GM11168 (cell line): Measurements from ENCODE around the gene FYN.
"Not testable (repeated sequence)": the region's sequence is repeated elsewhere in the genome, so short reads cannot be mapped to it uniquely, and the experiment has no call there.

Source experiments
- in situ Hi-C: fragments of 300-500 bp; cut with MboI; formaldehyde crosslinking; loops from one replicate; pipeline ENCODE4 v1.12.0; 2022; ENCODE audit warnings: low sequenced_read_pairs; ENCODE audit not compliant: unreplicated experiment

FYN gene

DNA sequence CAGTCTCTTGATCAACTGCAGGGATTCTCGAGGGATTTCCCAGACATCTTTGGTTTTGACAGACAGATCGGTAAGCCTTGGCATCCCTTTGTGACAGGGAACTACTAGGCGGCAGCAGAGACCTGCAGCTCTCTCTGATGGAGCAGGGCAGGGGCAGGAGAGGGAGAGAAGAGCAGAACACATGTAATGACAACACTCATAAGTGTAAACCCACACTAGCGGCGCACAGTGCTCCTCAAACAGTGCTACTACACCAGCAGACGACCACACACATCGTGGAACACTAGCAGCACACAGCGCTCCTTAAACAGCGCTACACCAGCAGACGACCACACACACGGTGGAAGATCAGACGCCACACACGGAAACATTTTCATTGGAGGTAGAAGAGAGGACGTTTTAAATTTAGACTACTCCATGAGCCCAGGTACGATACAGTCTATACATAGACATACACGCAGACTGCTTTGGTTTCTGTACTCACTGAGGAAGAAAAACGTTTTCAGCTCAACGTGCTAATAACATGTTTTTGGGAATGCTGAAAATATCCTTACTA lies 173.0 kb downstream of the FYN start:
- in situ Hi-C loops, result loop anchor here (5.0 kb wide), 1 partner anchor 302 kb away; no protein-coding TSS in a partner anchor

DNA sequence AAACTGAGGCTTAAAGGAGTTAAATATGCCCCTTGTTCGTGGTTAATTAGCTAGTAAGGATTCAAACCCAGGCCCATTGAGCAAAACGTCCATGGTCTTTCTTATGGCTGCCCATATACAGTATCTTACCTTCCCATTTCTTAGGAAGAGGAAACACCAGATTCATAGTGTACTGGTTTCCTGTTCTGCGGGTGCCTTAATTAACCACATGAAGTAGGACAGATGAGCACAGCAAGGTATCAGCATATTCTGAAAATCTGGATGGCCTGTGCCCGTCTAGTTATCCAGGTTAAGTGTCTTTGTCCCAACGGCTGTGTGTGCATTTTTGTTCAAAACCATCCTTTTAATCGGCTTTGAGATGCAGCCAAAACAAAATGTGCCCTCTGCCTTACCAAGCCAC lies 174.1 kb downstream of the FYN start:
- in situ Hi-C loops, result no loop called here

DNA sequence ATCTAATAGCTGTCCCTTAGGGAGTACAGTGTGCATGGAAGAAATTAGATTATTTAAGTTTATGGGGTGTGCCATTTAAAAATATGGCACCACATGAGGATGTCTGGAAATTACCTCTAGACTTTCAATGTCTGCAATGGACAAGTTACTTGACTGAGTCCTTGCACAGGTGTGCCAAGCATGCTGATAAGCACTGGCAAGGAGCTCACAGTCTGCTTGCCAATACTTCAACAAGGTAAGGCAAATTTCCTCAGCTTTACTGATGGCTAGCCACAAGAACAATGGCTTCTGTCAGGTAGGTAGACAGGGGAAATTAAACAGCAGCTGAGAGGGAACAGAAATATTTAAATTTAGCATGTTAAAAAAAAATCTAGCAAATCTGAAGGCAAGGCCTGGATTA lies 176.4 kb downstream of the FYN start:
- in situ Hi-C loops, result no loop called here

DNA sequence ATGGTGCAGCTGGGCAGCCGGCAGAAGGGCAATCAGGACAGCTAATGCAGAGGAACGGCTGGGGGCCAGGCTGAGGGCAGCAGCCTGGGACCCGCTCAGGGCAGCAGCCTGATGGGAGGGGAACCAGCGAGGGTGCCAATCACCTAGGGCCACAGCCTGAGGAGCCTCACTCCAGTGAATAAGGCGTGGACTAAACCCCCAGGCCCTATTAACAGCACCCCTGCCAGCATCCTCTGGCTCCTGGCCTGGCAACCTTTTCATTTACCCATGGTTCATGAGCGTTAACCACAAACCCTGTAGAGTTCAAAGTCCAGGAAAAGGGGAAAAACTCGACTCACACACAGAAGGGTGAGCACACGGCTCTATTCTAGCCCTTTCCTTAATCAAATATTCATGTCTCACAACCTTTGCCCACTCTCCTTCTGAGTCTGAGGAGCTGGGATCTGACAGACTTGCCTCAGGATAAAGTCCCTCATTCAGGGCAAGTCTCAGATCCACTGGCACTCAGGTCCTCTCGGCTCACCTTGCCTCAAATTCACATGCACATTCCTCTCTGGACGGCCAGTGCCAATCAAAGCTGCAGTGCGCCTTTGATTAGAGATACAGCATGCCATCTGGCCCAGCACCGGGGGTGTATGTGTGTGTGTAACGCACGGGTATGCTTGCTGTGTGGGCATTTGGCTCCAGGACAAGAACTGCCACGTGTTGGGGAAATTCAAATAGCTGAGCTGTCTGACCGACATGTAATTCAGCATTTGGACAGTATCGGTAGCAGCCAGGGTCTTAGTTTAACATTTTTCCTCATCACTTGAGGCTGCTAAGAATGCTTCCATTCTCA lies 180.7 kb downstream of the FYN start:
- in situ Hi-C loops, result no loop called here

DNA sequence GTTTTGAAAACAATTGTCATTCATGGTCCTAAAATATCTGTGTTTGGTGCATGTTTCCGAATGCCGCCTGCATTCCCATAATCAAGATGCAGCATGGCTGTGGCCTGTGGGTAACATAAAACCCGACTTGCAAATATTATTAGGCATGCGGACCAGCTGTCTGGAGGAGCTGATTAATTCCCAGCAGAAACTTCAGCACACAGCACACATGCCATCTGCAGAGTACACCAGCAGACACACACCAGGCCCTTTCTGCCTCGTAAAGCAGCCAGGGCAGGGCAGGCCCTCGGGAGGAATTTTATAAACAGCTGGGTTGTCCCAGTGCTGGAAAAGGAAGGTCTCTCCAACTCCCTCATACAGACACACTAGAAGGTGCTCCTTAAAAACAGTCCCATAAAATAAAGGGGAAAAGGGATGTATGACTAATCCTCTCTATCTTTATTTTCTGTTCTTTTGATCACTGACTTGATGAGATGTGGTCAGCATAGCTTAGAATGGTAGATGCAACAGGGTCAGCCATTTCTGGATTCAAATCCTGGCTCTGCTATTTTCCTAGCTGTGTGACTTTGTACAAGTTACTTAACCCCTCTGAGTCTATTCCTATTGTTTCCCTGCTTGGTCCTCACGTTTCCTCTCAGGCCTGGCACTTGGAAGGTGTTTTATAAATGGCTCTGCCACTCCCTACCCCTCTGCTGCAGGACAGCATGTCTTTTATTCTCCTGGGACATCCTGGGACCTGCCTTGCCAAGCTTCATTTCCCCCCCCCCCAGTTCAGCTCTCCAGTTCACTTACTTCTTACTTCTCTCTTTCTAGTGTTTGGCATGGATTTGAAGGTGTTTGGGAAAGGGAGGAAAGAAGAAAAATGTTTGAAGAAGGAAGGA lies 181.7 kb downstream of the FYN start:
- in situ Hi-C loops, result no loop called here

DNA sequence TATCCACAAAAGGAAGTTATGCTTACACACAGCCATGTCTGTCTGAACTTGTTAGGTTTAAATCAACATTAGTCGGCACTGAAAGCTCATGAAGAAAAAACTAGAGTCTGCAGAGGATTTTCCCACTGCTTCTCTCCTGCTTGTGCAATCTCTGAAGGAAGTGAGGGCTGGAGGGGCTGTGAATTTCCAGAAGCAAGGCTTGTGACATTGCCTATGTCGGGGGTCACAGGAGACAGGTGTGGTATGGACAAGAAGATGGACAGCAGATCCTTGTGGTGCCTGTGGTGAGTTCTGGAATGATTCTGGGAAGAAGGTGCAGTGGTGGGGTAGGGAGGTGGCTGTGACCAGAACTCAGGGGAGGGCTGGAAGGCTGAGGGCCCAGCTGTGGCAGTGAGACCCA lies 183.3 kb downstream of the FYN start:
- in situ Hi-C loops, result no loop called here

DNA sequence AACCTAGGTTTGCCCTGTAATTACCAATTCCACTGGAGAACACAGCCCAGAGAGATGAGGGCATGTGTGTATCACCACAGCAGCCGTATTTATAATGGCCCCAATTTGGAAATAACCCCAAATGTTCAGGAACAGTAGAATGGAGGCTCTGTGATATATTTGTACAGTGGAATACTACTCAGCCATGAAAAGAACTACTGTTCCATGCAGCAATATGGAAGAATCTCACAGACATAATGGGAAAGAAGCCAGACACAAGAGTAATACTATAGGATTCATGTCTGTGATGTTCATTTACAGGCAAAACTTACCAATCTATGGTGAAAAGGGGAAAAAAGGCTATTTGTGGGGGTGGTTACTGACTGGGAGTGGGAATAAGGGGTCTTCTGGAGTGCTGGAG lies 183.8 kb downstream of the FYN start:
- in situ Hi-C loops, result no loop called here

DNA sequence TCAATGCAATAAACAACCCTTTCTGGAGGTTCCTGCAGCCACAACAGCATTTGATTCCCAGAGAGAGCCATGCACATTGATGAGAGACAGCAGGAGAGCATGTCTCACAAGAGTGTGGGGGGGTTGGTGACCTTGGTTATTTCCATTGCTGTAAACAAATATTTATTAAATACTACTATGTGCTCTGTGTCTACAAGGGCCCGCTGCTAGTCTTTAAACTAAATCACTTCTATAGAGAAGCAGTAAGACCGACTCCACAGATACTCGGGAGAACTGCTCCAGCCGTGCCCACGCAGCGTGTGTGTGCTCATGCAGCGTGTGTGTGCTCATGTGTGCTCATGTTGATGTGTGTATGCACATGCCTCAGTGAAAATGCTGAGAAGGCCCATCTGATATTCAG lies 184.9 kb downstream of the FYN start:
- in situ Hi-C loops, result no loop called here

DNA sequence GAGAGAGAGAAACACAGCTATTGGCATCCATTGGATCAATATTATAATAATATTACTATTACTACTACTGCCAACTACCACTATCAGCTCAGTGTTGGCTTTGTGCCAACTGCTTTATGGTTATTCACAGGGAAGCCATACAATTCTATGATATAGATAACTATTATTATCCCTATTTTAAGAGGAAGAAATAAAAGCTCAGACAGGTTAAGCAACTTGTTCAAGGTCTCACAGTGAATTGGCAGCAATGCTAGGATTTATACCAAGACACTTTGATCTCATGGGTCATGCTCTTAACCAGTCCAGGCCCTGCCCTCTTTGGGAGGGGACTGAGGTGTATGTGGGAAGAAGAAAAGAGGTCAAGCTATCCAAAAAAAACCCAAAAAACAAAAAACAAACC lies 185.6 kb downstream of the FYN start:
- in situ Hi-C loops, result no loop called here

DNA sequence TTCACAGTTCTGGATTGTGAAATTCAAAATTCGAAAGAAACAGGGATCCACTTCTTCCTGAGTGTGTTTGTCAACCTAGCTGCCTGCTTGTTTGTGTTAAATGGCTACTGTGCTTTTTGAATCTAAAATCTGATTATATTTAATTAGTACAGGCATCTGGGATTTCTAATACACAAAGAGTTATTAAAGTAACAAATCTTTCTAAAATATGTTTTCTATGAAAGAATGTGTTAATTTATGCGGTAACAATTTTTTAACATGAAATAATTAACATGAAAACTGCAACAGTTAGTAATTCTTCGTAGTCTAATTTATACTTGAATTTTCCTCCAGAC lies 186.4 kb downstream of the FYN start:
- in situ Hi-C loops, result no loop called here

DNA sequence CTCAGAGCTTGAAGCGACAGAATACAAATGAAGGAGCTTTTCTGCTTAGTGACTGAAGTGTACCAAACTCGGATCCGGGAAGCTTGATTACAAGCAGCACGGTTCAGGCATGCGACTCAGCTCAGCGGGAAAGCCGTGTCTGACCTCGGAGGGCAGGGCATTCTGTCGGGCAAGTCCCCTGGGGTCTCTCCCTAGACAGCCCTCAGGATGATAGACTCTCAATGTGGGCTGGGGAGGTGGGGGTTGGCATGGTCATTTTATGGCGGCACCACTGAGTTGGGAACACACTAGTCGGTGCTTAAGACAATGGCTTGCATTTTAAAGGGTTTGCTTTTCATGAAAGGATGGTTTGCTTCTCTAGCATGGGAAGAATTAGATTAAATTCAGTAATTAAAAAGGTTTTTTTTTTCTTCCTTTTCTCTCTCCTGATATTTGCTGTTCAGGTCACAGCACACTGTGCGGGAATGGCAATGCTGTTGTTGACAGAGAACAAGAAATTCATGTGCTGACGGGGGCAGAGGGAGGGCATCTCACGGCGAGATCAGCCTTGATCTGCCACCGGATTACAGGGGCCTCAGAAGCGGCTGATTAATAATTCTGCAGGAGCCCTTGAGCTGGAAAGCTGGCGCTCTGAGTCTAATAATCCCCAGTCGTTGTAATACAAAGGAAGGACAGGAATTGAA lies 186.9 kb downstream of the FYN start:
- in situ Hi-C loops, result no loop called here

DNA sequence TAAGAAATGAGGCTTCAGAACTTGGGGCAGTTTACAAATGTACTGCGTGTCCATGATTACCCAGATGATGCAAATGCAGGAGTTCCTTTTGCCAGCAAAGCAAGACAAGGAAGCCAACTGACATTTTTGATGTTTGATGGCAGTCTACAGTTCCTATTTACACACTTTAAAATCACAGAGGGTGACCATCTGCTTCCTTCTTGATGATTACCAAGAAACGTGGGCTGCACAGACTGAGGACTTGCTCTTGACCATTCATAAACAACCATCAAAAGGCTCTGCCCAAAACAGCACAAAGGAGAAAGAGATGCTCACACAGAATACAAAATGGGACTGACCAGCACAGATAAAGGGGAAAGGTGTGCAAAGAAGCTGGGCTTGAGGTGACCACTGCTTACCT lies 187.7 kb downstream of the FYN start:
- in situ Hi-C loops, result no loop called here

DNA sequence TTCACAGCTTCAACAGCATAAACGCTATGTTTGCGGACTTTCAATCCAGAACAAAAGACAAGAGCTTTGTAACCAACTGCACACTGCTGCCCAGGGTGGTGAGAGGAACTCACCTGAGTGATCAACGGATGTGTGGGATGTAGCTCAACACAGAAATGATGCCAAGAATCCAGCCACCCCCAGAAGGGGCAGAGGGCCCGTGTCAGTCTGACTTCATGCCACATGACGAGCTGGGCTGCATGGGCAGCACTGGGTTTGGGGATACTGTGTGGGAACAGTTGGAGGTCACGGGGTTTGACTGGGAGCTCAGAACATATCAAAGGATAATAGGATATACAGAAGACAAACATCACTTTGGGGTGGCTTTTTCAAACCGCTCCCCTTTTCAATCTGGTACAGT lies 188.2 kb downstream of the FYN start:
- in situ Hi-C loops, result no loop called here

DNA sequence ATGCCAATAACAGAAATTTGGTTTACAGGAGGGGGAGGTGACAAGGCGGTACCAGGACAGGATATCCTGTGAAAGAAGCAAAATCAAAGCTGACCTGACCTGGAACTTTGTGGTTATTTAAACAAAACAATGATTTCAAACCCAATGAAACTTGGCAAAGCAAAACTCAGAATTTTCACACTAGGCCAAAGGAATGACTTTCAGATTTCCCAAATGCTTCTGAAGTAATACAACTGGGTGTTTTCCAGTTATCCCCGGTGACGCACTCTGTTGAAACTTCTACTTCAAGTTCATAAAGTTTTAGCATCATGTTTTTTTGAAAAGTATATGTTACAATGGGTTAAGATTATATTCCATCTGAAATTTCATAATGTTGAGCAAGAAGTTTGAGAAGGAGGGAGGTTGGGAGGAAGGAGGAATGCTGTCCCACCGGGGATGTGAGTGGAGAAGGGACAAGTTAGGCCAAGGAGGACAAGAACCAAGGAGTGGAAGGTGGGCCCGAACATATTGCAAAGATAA lies 189.4 kb downstream of the FYN start:
- in situ Hi-C loops, result no loop called here

DNA sequence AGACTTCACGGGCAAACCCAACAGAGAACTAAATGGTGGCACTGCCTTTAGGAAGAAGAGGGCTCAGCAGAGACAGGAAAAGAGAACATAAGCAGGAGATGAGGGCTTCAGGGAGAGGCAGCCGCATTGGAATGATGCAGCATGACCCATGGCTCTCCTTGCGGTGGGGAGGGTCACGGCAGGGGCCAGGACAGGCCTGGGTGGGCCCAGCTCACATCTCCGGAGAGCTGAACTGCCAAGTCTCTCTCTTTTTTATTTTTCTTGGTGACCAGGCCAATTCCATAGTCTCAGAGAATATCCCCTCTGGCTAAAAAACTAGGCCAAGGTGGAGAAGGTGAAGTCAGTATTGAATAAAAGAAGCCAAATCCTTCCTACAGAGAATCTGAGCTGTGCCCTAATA lies 190.1 kb downstream of the FYN start:
- in situ Hi-C loops, result no loop called here

DNA sequence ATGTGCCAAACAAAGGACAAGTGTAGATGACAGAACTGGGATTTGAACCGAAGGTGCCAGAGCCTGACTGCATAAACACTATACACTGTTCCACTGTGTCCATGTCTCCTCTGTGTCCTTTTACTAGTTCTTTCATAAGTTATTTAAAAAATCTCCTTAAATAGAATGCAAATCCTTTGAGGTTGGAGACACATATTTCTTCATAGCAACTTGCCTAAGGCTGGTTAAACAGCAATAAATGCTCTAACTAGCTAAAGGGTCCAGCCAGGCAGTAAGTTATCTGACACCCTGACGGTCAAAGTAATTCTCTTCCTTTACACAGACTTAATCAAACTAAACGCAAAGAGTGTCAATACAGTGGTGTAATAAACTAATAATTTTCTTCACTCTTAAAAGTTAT lies 191.4 kb downstream of the FYN start:
- in situ Hi-C loops, result no loop called here

DNA sequence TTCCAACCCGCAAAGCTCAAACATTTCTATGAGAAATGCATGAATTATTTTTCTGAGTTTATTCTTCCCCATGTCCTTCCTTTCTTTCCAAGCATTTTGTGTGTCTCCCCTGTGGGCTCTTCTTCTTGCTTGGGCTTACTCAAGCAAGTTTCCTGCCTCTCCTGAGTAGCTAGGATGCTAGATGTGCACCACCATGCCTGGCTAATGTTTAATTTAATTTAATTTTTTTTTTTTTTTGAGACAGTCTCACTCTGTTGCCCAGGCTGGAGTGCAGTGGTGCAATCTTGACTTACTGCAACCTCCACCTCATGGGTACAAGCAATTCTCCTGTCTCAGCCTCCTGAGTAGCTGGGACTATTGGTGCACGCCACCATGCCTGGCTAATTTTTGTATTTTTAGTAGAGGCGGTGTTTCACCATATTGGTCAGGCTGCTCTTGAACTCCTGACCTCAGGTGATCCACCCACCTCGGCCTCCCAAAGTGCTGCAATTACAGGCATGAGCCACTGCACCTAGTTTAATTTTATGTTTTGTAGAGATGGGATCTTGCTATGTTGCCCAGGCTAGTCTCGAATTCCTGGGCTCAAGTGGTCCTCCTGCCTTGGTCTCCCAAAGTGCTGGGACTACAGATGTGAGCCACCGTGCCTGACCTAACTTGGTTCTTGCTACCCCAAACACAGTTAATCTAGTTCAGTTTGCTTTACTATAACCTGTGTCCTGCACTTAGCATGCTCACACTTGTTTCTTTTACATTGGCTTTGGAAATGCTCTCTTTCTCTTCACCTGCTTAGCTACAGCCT lies 192.2 kb downstream of the FYN start:
- in situ Hi-C loops, result not testable (repeated sequence)

DNA sequence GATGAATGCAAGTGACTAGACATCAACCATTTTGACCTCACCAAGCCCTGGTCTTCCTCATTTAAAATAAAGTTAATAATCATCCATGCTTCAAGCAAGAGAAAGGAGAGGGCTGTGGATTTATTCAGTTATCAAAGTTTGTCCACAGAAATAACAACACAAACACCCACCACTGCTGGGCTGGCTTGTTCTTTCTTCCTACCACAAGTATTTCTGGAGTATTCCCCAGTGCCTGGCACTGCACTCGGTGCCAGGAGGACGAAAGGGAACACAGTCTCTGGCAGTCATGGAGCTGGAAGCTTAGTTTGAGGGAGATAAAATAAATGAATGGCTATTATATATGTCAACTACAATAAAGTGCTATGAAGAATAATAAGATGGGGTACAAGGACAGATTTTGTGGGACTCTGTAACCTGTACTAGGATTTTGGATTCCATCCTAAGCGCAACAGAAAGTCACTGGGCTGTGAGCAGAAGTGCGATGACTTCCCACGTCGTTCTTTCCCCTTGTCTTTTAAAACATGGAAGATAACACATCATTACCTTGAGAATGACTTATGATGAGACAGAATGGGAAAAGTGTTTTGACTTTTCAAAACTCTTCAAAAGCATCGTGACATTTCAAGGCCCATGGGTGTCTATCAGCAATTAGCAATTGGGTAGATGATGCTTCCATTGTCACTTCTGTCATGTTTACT lies 193.1 kb downstream of the FYN start:
- in situ Hi-C loops, result no loop called here
